HepG2 (cell line): Measurements from ENCODE around the gene SDC1. TPM values are rescaled to one million over a fixed set of nuclear protein-coding genes. Genes with fewer than 3 reads are reported as not detected.

ENCODE experiments used
- FOXK1 ChIP-seq: sonication (generic); formaldehyde crosslinking; IDR thresholded peaks from 2 replicates; pipeline ENCODE4 v1.4.0; 2020; ENCODE audit warnings: low read depth, missing genetic modification reagents, borderline replicate concordance
- HDAC1 ChIP-seq: sonication (generic); formaldehyde crosslinking; IDR thresholded peaks from 2 replicates; pipeline ENCODE4 v1.5.1; 2020; ENCODE audit warnings: mild to moderate bottlenecking, missing genetic modification reagents
- HDAC2 ChIP-seq: sonication (generic); formaldehyde crosslinking; IDR thresholded peaks from 2 replicates; pipeline ENCODE4 v1.4.0; 2020; ENCODE audit warnings: missing genetic modification reagents
- JDP2 ChIP-seq: sonication (generic); formaldehyde crosslinking; IDR thresholded peaks from 2 replicates; pipeline ENCODE4 v1.8.1; 2022; ENCODE audit warnings: missing genetic modification reagents, borderline replicate concordance
- KAT8 ChIP-seq: IDR thresholded peaks from 2 replicates; pipeline ENCODE4 v1.6.1; 2016; ENCODE audit warnings: missing genetic modification reagents, missing compliant biosample characterization
- KDM1A ChIP-seq: IDR thresholded peaks from 2 replicates; pipeline ENCODE4 v1.6.1; 2016; ENCODE audit warnings: missing compliant biosample characterization
- MAFF ChIP-seq: IDR thresholded peaks from 2 replicates; pipeline ENCODE4 v1.6.1; 2011; ENCODE audit warnings: low read depth, low read length, improper control_type of control experiment
- MXD1 ChIP-seq: sonication (generic); formaldehyde crosslinking; IDR thresholded peaks from 2 replicates; pipeline ENCODE4 v1.4.0; 2020; ENCODE audit warnings: mild to moderate bottlenecking, missing genetic modification reagents
- NR2F1 ChIP-seq, 2 experiments: fragments of 450-650 bp in 1 of 2; formaldehyde crosslinking in 1 of 2; IDR thresholded peaks; 2 replicates each; pipeline versions ENCODE4 v1.5.0 to v1.6.1; 2016 to 2020; ENCODE audit warnings: mild to moderate bottlenecking in 1 of 2, missing compliant biosample characterization in 1 of 2, missing genetic modification reagents in 1 of 2, moderate library complexity in 1 of 2
- POLR2G ChIP-seq: fragments of 200-400 bp; formaldehyde crosslinking; IDR thresholded peaks from 2 replicates; pipeline ENCODE4 v1.6.1; 2018; ENCODE audit warnings: mild to moderate bottlenecking, low read depth, low read length, moderate library complexity
- REPIN1 ChIP-seq: sonication (generic); formaldehyde crosslinking; IDR thresholded peaks from 2 replicates; pipeline ENCODE4 v1.8.0; 2022; ENCODE audit warnings: missing genetic modification reagents, low read depth, mild to moderate bottlenecking, borderline replicate concordance
- SAP130 ChIP-seq: IDR thresholded peaks from 2 replicates; pipeline ENCODE4 v1.6.1; 2016; ENCODE audit warnings: low read depth
- SKI ChIP-seq: fragments of 450-650 bp; IDR thresholded peaks from one replicate; pipeline ENCODE4 v1.6.1; 2018; ENCODE audit warnings: mild to moderate bottlenecking; ENCODE audit not compliant: partially characterized antibody
- SOX13 ChIP-seq, 3 experiments: fragments of 450-650 bp in 1 of 3; sonication (generic) in 1 of 3; formaldehyde crosslinking in 1 of 3; IDR thresholded peaks in 2 of 3; conservative IDR thresholded peaks in 1 of 3; 2 replicates each; pipeline versions ENCODE4 v1.5.0 to v1.6.1; 2016 to 2020; ENCODE audit warnings: antibody characterized with exemption in 1 of 3, mild to moderate bottlenecking in 1 of 3, missing compliant biosample characterization in 1 of 3, missing genetic modification reagents in 1 of 3, moderate library complexity in 1 of 3
- TAF15 ChIP-seq: fragments of 200-400 bp; formaldehyde crosslinking; IDR thresholded peaks from one replicate; pipeline ENCODE4 v1.6.1; 2018; ENCODE audit warnings: mild to moderate bottlenecking, low read depth, low read length; ENCODE audit not compliant: poor library complexity, severe bottlenecking
- ZBTB33 ChIP-seq: sonication (generic); formaldehyde crosslinking; IDR thresholded peaks from 2 replicates; pipeline ENCODE4 v1.4.0; 2020; ENCODE audit warnings: missing genetic modification reagents
- ZBTB38 ChIP-seq: sonication (generic); formaldehyde crosslinking; IDR thresholded peaks from 2 replicates; pipeline ENCODE4 v1.5.1; 2020; ENCODE audit warnings: mild to moderate bottlenecking, missing genetic modification reagents
- ZFX ChIP-seq: sonication (generic); formaldehyde crosslinking; IDR thresholded peaks from 2 replicates; pipeline ENCODE4 v1.4.0; 2020; ENCODE audit warnings: mild to moderate bottlenecking, low read depth, missing genetic modification reagents, moderate library complexity
- ZMYM3 ChIP-seq: sonication (generic); formaldehyde crosslinking; IDR thresholded peaks from 2 replicates; pipeline ENCODE4 v1.5.1; 2020; ENCODE audit warnings: mild to moderate bottlenecking, missing genetic modification reagents
- ZNF232 ChIP-seq: sonication (generic); formaldehyde crosslinking; IDR thresholded peaks from 2 replicates; pipeline ENCODE4 v1.4.0; 2020; ENCODE audit warnings: missing genetic modification reagents, borderline replicate concordance
- ZNF879 ChIP-seq: sonication (generic); formaldehyde crosslinking; IDR thresholded peaks from 2 replicates; pipeline ENCODE4 v1.8.1; 2023; ENCODE audit warnings: missing genetic modification reagents
- polyA plus RNA-seq, 8 experiments: library from polyadenylated mRNA; depleted of rRNA in 3 of 8; stranded (reverse) in 7 of 8; unstranded in 1 of 8; fragments of >200 nt; fragmentation: Illumina TruSeq in 4 of 8; extraction: Trizol in 4 of 8; gene quantifications; 2 replicates each; pipeline versions ENCODE4 v1.2.1 to v1.2.3, GENCODE V29; 2011 to 2016; ENCODE audit warnings: low read depth in 4 of 8, missing spikeins in 1 of 8, mixed read lengths in 1 of 8; ENCODE audit not compliant: insufficient read depth in 1 of 8
- total RNA-seq, 5 experiments: library from RNA; depleted of rRNA; stranded (reverse); fragments of >200 nt; fragmentation: Illumina TruSeq; extraction: Trizol; gene quantifications; 2 replicates each; pipeline ENCODE4 v1.2.3, GENCODE V29; 2016; ENCODE audit warnings: low read depth in 1 of 5
- TF ChIP-seq, protein P1 (sequence below): sonication (generic); formaldehyde crosslinking; IDR thresholded peaks from 2 replicates; pipeline ENCODE4 v1.5.1; 2020; ENCODE audit warnings: mild to moderate bottlenecking, missing genetic modification reagents

The SDC1 gene
- total and polyA plus RNA-seq, 2 of the 13 experiments (the other 11 are each of a cell fraction or from before 2014, with no cell fraction given), result 108 to 119 TPM

DNA sequence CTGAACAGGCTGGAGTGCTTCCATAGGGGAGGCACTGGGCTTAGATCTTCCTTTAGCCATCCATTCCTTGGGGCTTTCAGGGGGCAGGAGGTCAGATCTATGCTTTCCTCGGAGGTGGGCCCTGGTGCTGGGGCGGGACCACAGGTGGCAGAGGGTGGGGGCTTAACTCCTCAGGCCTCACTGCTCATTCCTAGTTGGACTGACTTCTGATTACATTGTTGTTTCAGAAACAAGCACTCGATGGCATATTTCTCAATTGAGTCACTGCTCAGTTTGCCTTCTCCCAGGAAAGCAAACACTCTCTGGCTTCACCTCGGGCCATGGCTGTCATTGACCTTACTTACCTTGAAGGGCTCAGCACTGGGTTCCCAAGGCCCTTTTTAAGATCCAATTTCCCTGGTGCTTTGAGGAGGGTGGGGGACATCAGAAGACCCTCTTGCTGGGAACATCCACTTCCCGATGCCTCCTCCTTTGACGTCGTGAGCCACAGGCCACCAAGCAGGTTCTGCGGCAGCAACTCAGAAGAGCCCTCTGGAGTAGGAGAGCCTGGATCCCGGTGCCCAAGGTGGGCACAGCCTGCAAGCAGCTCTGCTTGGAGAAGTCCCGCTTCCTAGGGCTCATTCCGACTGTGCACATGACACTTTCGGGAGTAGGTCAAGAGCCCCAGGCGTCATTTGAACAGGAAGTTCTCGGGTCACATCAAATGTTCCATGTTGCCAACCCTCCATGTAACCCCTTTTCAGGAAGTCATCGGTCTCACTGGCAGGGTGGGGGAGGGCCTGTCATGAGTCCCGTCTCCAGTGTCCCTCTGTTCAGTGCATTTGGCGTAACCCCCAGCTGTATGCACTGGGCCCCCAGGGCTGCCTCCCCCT is 40.6 kb downstream of the SDC1 start (continued):
- TF ChIP-seq POLR2G (no peak), SKI (no peak), NR2F1 (CRISPR knock-in tag; IDR thresholded peaks at IDR 0.05) (peak; percentile 51 to 62; a peak in 3 of 4 replicates), KDM1A (CRISPR knock-in tag) (no peak), HDAC1 (0 out of 2 replicates have a peak, but pooled peaks have one; percentile 42), JDP2 (no peak), SOX13 (IDR thresholded peaks at IDR 0.05) (peak; percentile 56; the same call in 1 of the 2 replicates), SOX13 (CRISPR knock-in tag; conservative IDR thresholded peaks at IDR 0.05 in 1 of 2, IDR thresholded peaks at IDR 0.05 in 1 of 2) (peak in 1 of 2 experiments; percentile 88; a peak in 2 of 4 replicates), ZBTB38 (CRISPR knock-in tag) (peak; percentile 4; the same call in 1 of the 2 replicates), HDAC2 (CRISPR knock-in tag) (peak; percentile 87), SAP130 (CRISPR knock-in tag) (peak; percentile 86), FOXK1 (CRISPR knock-in tag) (peak; percentile 88), ZMYM3 (CRISPR knock-in tag) (peak; percentile 91; the same call in 1 of the 2 replicates), MAFF (peak; percentile 33; the same call in 1 of the 2 replicates), ZNF232 (CRISPR knock-in tag) (0 out of 2 replicates have a peak, but pooled peaks have one; percentile 54), TAF15 (no peak), ZBTB33 (CRISPR knock-in tag) (peak; percentile 33; the same call in 1 of the 2 replicates), MXD1 (no peak), REPIN1 (CRISPR knock-in tag) (0 out of 2 replicates have a peak, but pooled peaks have one; percentile 60), ZFX (CRISPR knock-in tag) (peak; percentile 55; the same call in 1 of the 2 replicates), KAT8 (CRISPR knock-in tag) (peak; percentile 89), ZNF879 (no peak)
- TF ChIP-seq, protein P1, sequence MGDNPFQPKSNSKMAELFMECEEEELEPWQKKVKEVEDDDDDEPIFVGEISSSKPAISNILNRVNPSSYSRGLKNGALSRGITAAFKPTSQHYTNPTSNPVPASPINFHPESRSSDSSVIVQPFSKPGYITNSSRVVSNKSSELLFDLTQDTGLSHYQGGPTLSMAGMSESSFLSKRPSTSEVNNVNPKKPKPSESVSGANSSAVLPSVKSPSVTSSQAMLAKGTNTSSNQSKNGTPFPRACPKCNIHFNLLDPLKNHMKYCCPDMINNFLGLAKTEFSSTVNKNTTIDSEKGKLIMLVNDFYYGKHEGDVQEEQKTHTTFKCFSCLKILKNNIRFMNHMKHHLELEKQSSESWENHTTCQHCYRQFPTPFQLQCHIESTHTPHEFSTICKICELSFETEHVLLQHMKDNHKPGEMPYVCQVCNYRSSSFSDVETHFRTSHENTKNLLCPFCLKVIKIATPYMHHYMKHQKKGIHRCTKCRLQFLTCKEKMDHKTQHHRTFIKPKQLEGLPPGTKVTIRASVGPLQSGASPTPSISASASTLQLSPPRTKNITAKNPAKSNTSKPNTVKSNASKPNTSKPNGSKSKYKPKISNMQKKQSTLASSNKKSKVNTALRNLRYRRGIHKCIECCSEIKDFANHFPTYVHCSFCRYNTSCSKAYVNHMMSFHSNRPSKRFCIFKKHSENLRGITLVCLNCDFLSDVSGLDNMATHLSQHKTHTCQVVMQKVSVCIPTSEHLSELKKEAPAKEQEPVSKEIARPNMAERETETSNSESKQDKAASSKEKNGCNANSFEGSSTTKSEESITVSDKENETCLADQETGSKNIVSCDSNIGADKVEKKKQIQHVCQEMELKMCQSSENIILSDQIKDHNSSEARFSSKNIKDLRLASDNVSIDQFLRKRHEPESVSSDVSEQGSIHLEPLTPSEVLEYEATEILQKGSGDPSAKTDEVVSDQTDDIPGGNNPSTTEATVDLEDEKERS (CRISPR knock-in tag), result peak; percentile 20; the same call in 1 of the 2 replicates
